Heart left ventricle (tissue), 13 donors: Measurements from ENCODE around the gene SH3BGR.

Source experiments
- CTCF ChIP-seq, 12 donors: fragments of 200-600 bp; sonication (generic) in 4 of 12; IDR thresholded peaks; one replicate each; pipeline versions ENCODE4 v1.5.0 to v1.8.0; 2018 to 2022; ENCODE audit warnings: antibody characterized with exemption in 12 of 12, mild to moderate bottlenecking in 5 of 12
- POLR2A ChIP-seq, 2 donors: fragments of 450-650 bp; IDR thresholded peaks; one replicate each; pipeline ENCODE4 v1.6.1; 2017; ENCODE audit warnings: antibody characterized with exemption in 2 of 2, mild to moderate bottlenecking in 2 of 2, moderate library complexity in 2 of 2
- donor health status: ischemic (EF 13 %, LVEDD 7.1; RV severe dilation, severe dysfunction).
- donor health status: DM: no; HTN: yes; CAD: no.
- donor health status: DM: no; HTN: no; CAD: no.
- donor health status: ischemic (EF 25% LVEDD 6.9; RV normal size, moderate dysfunction).
- donor health status: ischemic (EF 25% LVEDD 5.7; RV mildly dilated, moderate dysfunction).
- donor health status: ischemic (EF 35%, LVEDD 5.7; RV mildly dilated, moderate dysfunction).
- donor health status: nonischemic (EF 11% LVEDD 7.7; RV severe dilation, severe dysfunction).
- donor health status: DM: yes; HTN: yes; CAD: no.
- donor health status: PGD.
- donor health status: ischemic (EF 29% LVEDD 5.4; RV normal size, mild dysfunction).
- donor health status: nonischemic (EF 23%, LVEDD 6.1; RV moderate dilation, normal function).

DNA sequence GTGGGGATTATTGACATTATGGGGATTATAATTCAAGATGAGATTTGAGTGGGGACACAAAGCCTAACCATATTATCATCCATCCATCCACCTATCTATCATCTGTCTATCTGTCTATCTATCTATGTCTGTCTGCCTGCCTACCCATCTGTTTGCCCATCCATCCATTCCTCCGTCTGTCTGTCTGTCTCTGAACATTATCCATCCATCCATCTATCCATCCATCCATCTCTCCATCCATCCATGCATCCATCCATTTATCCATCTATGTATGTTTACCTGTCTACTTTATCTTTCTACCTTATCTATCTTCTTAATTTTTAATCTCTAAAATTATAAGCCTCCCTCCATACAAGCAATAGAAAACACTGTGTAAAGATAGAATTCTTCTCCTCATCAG is 47.4 kb downstream of the SH3BGR start:
- TF ChIP-seq CTCF (IDR thresholded peaks at IDR 0.05) = no peak
- no peak for TF ChIP-seq POLR2A (IDR thresholded peaks at IDR 0.05)
